HFFc6 (cell line): Measurements from ENCODE around the gene LGALS1. TPM values are rescaled to one million over a fixed set of nuclear protein-coding genes. Genes with fewer than 3 reads are reported as not detected.
A peak's percentile ranks its signal among the peaks of the same experiment; 100 is the strongest.
"Not testable (repeated sequence)": the region's sequence is repeated elsewhere in the genome, so short reads cannot be mapped to it uniquely, and the experiment has no call there.

Experiments
- DNase-seq: peaks from one replicate; pipeline ENCODE4 v3.0.0-alpha.2; 2018
- H3K27ac Mint-ChIP-seq: 2 replicates; pipeline ENCODE4 v1.8.0; 2020; ENCODE audit warnings: mild to moderate bottlenecking, mixed read lengths
- H3K27me3 Mint-ChIP-seq: 2 replicates; pipeline ENCODE4 v1.8.0; 2021; ENCODE audit warnings: mild to moderate bottlenecking, moderate library complexity, mixed read lengths; ENCODE audit not compliant: insufficient read depth
- H3K36me3 Mint-ChIP-seq: 2 replicates; pipeline ENCODE4 v1.8.0; 2021; ENCODE audit warnings: low read depth, mixed read lengths
- H3K4me1 Mint-ChIP-seq: 2 replicates; pipeline ENCODE4 v1.8.0; 2020; ENCODE audit warnings: low read depth, mixed read lengths
- H3K4me3 Mint-ChIP-seq: 2 replicates; pipeline ENCODE4 v1.8.0; 2020; ENCODE audit warnings: mild to moderate bottlenecking, moderate library complexity, mixed read lengths
- H3K9me3 Mint-ChIP-seq: 2 replicates; pipeline ENCODE4 v1.8.0; 2020; ENCODE audit warnings: mild to moderate bottlenecking, mixed read lengths
- CTCF ChIP-seq: fragments of 200-600 bp; sonication (generic); IDR thresholded peaks from 2 replicates; pipeline ENCODE4 v1.5.0; 2021; ENCODE audit warnings: antibody characterized with exemption, mild to moderate bottlenecking
- total RNA-seq, 6 experiments: library from RNA; stranded (reverse); fragmentation: NEBNext Ultra II Directional; extraction: Animal tissue kit (Norgen Biotek cat#: 25700); gene quantifications; 2 replicates in 1 of 6; 3 replicates in 5 of 6; pipeline ENCODE4 v1.2.3, GENCODE V29; 2021

Gene LGALS1
- total RNA-seq, 6 experiments from 2014 or later = 5,326 to 7,192 (median 6,673) TPM

GRCh38 chr22:37690901-37691504, 15.6 kb downstream of the LGALS1 start:
- no peak overlapping the region for H3K4me3 Mint-ChIP-seq
- H3K4me1 Mint-ChIP-seq = peaks cover 25% of the 10 kb centered on the region
- TF ChIP-seq CTCF = no peak
- H3K9me3 Mint-ChIP-seq = no peaks in the 10 kb centered on the region
- no peak overlapping the region for H3K27ac Mint-ChIP-seq
- DNase-seq = no peak
- peaks cover 25% of the 10 kb centered on the region for H3K36me3 Mint-ChIP-seq
- H3K27me3 Mint-ChIP-seq = peaks cover 2% of the 10 kb centered on the region

- no peak overlapping the region for H3K4me3 Mint-ChIP-seq
- H3K4me1 Mint-ChIP-seq = peaks cover 25% of the 10 kb centered on the region
- H3K27me3 Mint-ChIP-seq = peaks cover 3% of the 10 kb centered on the region
- DNase-seq = no peak
- no peaks in the 10 kb centered on the region for H3K9me3 Mint-ChIP-seq
- peaks cover 25% of the 10 kb centered on the region for H3K36me3 Mint-ChIP-seq
- H3K27ac Mint-ChIP-seq = no peak overlapping the region
- no peak for TF ChIP-seq CTCF
These were observed 17.3 kb downstream of the LGALS1 start for GRCh38 chr22:37692627-37693285.

- not testable (repeated sequence) for H3K4me3 Mint-ChIP-seq, H3K27ac Mint-ChIP-seq, H3K9me3 Mint-ChIP-seq, DNase-seq, H3K27me3 Mint-ChIP-seq
- Mint-ChIP-seq H3K36me3 (peaks cover 18% of the 10 kb centered on the region), H3K4me1 (peaks cover 16% of the 10 kb centered on the region)
These were observed 18.7 kb downstream of the LGALS1 start for GRCh38 chr22:37694131-37694530.

- not testable (repeated sequence) for DNase-seq, H3K27me3 Mint-ChIP-seq, H3K36me3 Mint-ChIP-seq, H3K9me3 Mint-ChIP-seq
- H3K4me3 Mint-ChIP-seq = peak overlapping the region; percentile 75
- H3K27ac Mint-ChIP-seq = peak overlapping the region; percentile 28
- peaks cover 16% of the 10 kb centered on the region for H3K4me1 Mint-ChIP-seq
These were observed 20.8 kb downstream of the LGALS1 start for GRCh38 chr22:37696260-37696656.

GRCh38 chr22:37696657-37697537, 21.5 kb downstream of the LGALS1 start, which contains the start of gene TRIOBP:
TSS of gene TRIOBP (plus strand) at chr22:37697048. CDS start at chr22:37701366, 4,318 bp downstream.
- peak; percentile 94 for DNase-seq
- Mint-ChIP-seq H3K4me3 (peak within 1 kb of the TSS; percentile 75), H3K27me3 (peaks cover 3% of the 10 kb centered on the region), H3K27ac (peak within 1 kb of the TSS; percentile 75), H3K4me1 (peaks cover 16% of the 10 kb centered on the region), H3K9me3 (no peaks in the 10 kb centered on the region), H3K36me3 (peaks cover 9% of the 10 kb centered on the region)
- TF ChIP-seq CTCF = peak; percentile 67

- Mint-ChIP-seq H3K4me1 (peaks cover 16% of the 10 kb centered on the region), H3K4me3 (no peak overlapping the region), H3K27ac (no peak overlapping the region), H3K9me3 (no peaks in the 10 kb centered on the region), H3K36me3 (peaks cover 9% of the 10 kb centered on the region), H3K27me3 (peaks cover 3% of the 10 kb centered on the region)
- DNase-seq = no peak
- TF ChIP-seq CTCF = peak; percentile 16; the same call in 1 of the 2 replicates
These were observed 22.1 kb downstream of the LGALS1 start for GRCh38 chr22:37697538-37697835.
